ENCODE data around the gene COG7.
"Not testable (repeated sequence)": the region's sequence is repeated elsewhere in the genome, so short reads cannot be mapped to it uniquely, and the experiment has no call there.

The COG7 gene

GRCh38 chr16:23384878-23385277, 68.1 kb downstream of the COG7 start:
- no peak for DNase-seq (ENCODE audit: low read depth in 2 of 2)

GRCh38 chr16:23383881-23384280, 69.1 kb downstream of the COG7 start:
- DNase-seq (ENCODE audit: low read depth in 2 of 2): no peak

- no peak for DNase-seq (ENCODE audit: low read depth in 2 of 2)
Measured at GRCh38 chr16:23382279-23382678, 70.7 kb downstream of the COG7 start.

GRCh38 chr16:23381702-23382101, 71.3 kb downstream of the COG7 start:
- DNase-seq (ENCODE audit: low read depth in 2 of 2): not testable (repeated sequence)

GRCh38 chr16:23380501-23380951, 72.5 kb downstream of the COG7 start:
- no peak for DNase-seq (ENCODE audit: low read depth in 2 of 2)

- no peak for DNase-seq (ENCODE audit: low read depth in 2 of 2)
Measured at GRCh38 chr16:23379707-23380106, 73.3 kb downstream of the COG7 start.

- no peak for DNase-seq (ENCODE audit: low read depth in 2 of 2)
Measured at GRCh38 chr16:23378921-23379320, 74.1 kb downstream of the COG7 start.

GRCh38 chr16:23378256-23378655, 74.7 kb downstream of the COG7 start:
- no peak for DNase-seq (ENCODE audit: low read depth in 2 of 2)

- DNase-seq (ENCODE audit: low read depth in 2 of 2): no peak
Measured at GRCh38 chr16:23377071-23377931, 75.7 kb downstream of the COG7 start.

GRCh38 chr16:23375643-23376042, 77.3 kb downstream of the COG7 start:
- no peak for DNase-seq (ENCODE audit: low read depth in 2 of 2)

GRCh38 chr16:23374721-23375510, 78.1 kb downstream of the COG7 start:
- DNase-seq (ENCODE audit: low read depth in 2 of 2): no peak

- no peak for DNase-seq (ENCODE audit: low read depth in 2 of 2)
Measured at GRCh38 chr16:23373436-23374219, 79.4 kb downstream of the COG7 start.

GRCh38 chr16:23371368-23371767, 81.6 kb downstream of the COG7 start:
- DNase-seq (ENCODE audit: low read depth in 2 of 2): no peak

- no peak for DNase-seq (ENCODE audit: low read depth in 2 of 2)
Measured at GRCh38 chr16:23369416-23369815, 83.6 kb downstream of the COG7 start.

- DNase-seq (ENCODE audit: low read depth in 2 of 2): no peak
Measured at GRCh38 chr16:23368469-23368868, 84.5 kb downstream of the COG7 start.

GRCh38 chr16:23367988-23368387, 85.0 kb downstream of the COG7 start:
- no peak for DNase-seq (ENCODE audit: low read depth in 2 of 2)

GRCh38 chr16:23367564-23367963, 85.4 kb downstream of the COG7 start:
- no peak for DNase-seq (ENCODE audit: low read depth in 2 of 2)

GRCh38 chr16:23366341-23366740, 86.6 kb downstream of the COG7 start:
- not testable (repeated sequence) for DNase-seq (ENCODE audit: low read depth in 2 of 2)

- DNase-seq (ENCODE audit: low read depth in 2 of 2): no peak
Measured at GRCh38 chr16:23365602-23366240, 87.3 kb downstream of the COG7 start.

GRCh38 chr16:23362460-23363317, 90.3 kb downstream of the COG7 start:
- DNase-seq (ENCODE audit: low read depth in 2 of 2): no peak
